ENCODE results near the gene PALD1. TPM values are rescaled to one million over a fixed set of nuclear protein-coding genes. Genes with fewer than 3 reads are reported as not detected.

The PALD1 gene
- polyA plus RNA-seq, 2 of the 4 experiments (the other 2 are of a cell fraction): 3.6 to 5.5 TPM

- no peak; a peak in 1 of 6 replicates for ATAC-seq
- Histone ChIP-seq H3K4me1 (peaks cover 31% of the 10 kb centered on the region; the same call in 2 of the 3 replicates), H3K9me3 (no peaks in the 10 kb centered on the region), H3K4me3 (no peak overlapping the region; the same call in 2 of the 3 replicates), H3K4me2 (peak overlapping the region; percentile 96), H3K27ac (peak overlapping the region in 1 of 2 experiments; percentile 95; a peak in 3 of 6 replicates)
- FAIRE-seq: no peak
- ChIA-PET POLR2A (no interaction called here), CTCF (interaction anchor here (1.0 to 1.6 kb wide), 2 partner anchors 9 to 58 kb away, joined by 4 read pairs; no protein-coding TSS in a partner anchor)
- 81% methylated on average over 7 of the region's 8 CpGs for WGBS (ENCODE audit: missing lambda C conversion rate)
- DNase-seq (ENCODE audit: low read depth in 1 of 2, low spot score in 1 of 2): no peak
- no peak for TF ChIP-seq POLR2A (IDR thresholded peaks at IDR 0.05; ENCODE audit: low read length)
- TF ChIP-seq SMC3 (IDR thresholded peaks at IDR 0.05): no peak
- TF ChIP-seq RAD21 (conservative IDR thresholded peaks at IDR 0.05 in 1 of 2, IDR thresholded peaks at IDR 0.05 in 1 of 2): no peak
- no peak for TF ChIP-seq NPAS2 (CRISPR knock-in tag; IDR thresholded peaks at IDR 0.05; ENCODE audit: borderline replicate concordance)
- no peak for TF ChIP-seq NFE2L2 (conservative IDR thresholded peaks at IDR 0.05; ENCODE audit: low read length)
Measured at GRCh38 chr10:70479626-70480238, 1.2 kb downstream of the PALD1 start.

DNA sequence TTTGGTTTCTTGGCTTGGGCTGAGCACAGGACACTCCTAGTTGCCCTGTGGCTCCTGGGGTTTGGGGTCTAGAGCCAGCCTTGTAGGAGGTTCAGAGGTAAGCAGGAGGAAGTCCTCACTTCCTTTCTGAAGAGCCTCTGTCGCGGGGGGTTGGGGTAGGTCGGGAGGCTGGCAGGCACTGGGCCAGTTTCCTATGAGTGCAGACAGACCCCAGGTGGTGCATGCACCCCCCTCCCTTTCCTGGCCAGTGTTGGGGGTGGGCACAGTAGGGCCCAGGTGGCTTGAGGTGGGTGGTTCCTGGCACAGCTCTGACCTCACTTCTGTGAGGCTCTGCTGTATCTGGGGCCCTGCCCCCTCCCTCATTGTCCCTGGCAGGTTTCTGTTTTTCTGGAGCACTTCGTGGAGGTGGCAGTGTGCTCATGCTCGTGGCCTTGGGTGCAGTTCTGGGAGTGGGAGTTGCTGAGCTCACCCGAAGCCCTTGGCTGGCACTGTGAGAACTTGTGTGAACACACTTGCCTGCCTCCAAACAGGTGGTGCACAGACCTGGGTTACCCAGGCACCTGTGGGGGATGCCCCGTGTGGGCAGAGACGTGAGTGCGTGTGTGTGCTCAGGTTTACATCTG is 1.8 kb downstream of the PALD1 start:
- no peaks in the 10 kb centered on the region for H3K9me3 ChIP-seq
- TF ChIP-seq POLR2AphosphoS2 (conservative IDR thresholded peaks at IDR 0.05; ENCODE audit: low read length): no peak
- TF ChIP-seq CBX2 (IDR thresholded peaks at IDR 0.05; ENCODE audit: borderline replicate concordance, low read depth): no peak
- H3K4me2 ChIP-seq: peak overlapping the region; percentile 96; the same call in 1 of the 3 replicates
- no peak for FAIRE-seq
- H3K27ac ChIP-seq: no peak overlapping the region; a peak in 1 of 6 replicates
- ATAC-seq: no peak
- 76% methylated on average over 7 of the region's 9 CpGs for WGBS (ENCODE audit: missing lambda C conversion rate)
- ChIA-PET POLR2A (no interaction called here), CTCF (interaction anchor here (1.6 kb wide), 1 partner anchor 9 kb away, joined by 4 read pairs; no protein-coding TSS in a partner anchor)
- no peak overlapping the region for H3K4me3 ChIP-seq
- H3K4me1 ChIP-seq: peaks cover 26% of the 10 kb centered on the region; the same call in 2 of the 3 replicates
- DNase-seq (ENCODE audit: low read depth in 1 of 2, low spot score in 1 of 2): no peak

GRCh38 chr10:70481105-70481504 is 2.5 kb downstream of the PALD1 start:
- Histone ChIP-seq H3K4me3 (no peak overlapping the region), H3K4me1 (peaks cover 18% of the 10 kb centered on the region; the same call in 2 of the 3 replicates), H3K27ac (no peak overlapping the region), H3K4me2 (no peak overlapping the region), H3K9me3 (no peaks in the 10 kb centered on the region)
- ChIA-PET POLR2A (no interaction called here), CTCF (interaction anchor here (1.9 kb wide), 1 partner anchor 20 kb away, joined by 5 read pairs; no protein-coding TSS in a partner anchor)
- FAIRE-seq: no peak
- WGBS (ENCODE audit: missing lambda C conversion rate): 94% methylated on average over 9 of the region's 9 CpGs
- TF ChIP-seq, protein P1, sequence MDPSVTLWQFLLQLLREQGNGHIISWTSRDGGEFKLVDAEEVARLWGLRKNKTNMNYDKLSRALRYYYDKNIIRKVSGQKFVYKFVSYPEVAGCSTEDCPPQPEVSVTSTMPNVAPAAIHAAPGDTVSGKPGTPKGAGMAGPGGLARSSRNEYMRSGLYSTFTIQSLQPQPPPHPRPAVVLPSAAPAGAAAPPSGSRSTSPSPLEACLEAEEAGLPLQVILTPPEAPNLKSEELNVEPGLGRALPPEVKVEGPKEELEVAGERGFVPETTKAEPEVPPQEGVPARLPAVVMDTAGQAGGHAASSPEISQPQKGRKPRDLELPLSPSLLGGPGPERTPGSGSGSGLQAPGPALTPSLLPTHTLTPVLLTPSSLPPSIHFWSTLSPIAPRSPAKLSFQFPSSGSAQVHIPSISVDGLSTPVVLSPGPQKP (IDR thresholded peaks at IDR 0.05; ENCODE audit: low read depth, low read length): no peak
- TF ChIP-seq BHLHE40 (IDR thresholded peaks at IDR 0.05; ENCODE audit: low read depth, low read length): no peak
- no peak for TF ChIP-seq JUN (IDR thresholded peaks at IDR 0.05)
- no peak for TF ChIP-seq MAZ (IDR thresholded peaks at IDR 0.05; ENCODE audit: borderline replicate concordance, low read depth, low read length)
- no peak for TF ChIP-seq RNF2 (IDR thresholded peaks at IDR 0.05; ENCODE audit: borderline replicate concordance, low read depth)
- no peak for TF ChIP-seq SMC3 (IDR thresholded peaks at IDR 0.05)
- no peak for TF ChIP-seq RAD21 (conservative IDR thresholded peaks at IDR 0.05 in 1 of 2, IDR thresholded peaks at IDR 0.05 in 1 of 2)
- TF ChIP-seq TFCP2L1 (CRISPR knock-in tag; IDR thresholded peaks at IDR 0.05): no peak
- TF ChIP-seq SREBF2 (IDR thresholded peaks at IDR 0.05): no peak
- TF ChIP-seq TP53 (CRISPR knock-in tag; IDR thresholded peaks at IDR 0.05): no peak
- no peak for TF ChIP-seq USF2 (IDR thresholded peaks at IDR 0.05)
- TF ChIP-seq POLR2AphosphoS2 (conservative IDR thresholded peaks at IDR 0.05; ENCODE audit: low read length): no peak
- no peak for TF ChIP-seq CBX2 (IDR thresholded peaks at IDR 0.05; ENCODE audit: borderline replicate concordance, low read depth)
- TF ChIP-seq JUNB (IDR thresholded peaks at IDR 0.05): no peak
- TF ChIP-seq ESRRA (IDR thresholded peaks at IDR 0.05; ENCODE audit: borderline replicate concordance, low read length): no peak
- TF ChIP-seq REST (IDR thresholded peaks at IDR 0.05): no peak
- no peak for TF ChIP-seq KDM5A (IDR thresholded peaks at IDR 0.05)
- no peak for TF ChIP-seq ZNF302 (CRISPR knock-in tag; IDR thresholded peaks at IDR 0.05)
- ATAC-seq: no peak
- DNase-seq (ENCODE audit: low read depth in 1 of 2, low spot score in 1 of 2): no peak

Measured in A549 (cell line).